Right atrium auricular region (tissue), 2 donors: Measurements from ENCODE around the gene LRP6. TPM values are rescaled to one million over a fixed set of nuclear protein-coding genes. Genes with fewer than 3 reads are reported as not detected.
"Not testable (repeated sequence)": the region's sequence is repeated elsewhere in the genome, so short reads cannot be mapped to it uniquely, and the experiment has no call there.

ENCODE experiments used
- DNase-seq: peaks from one replicate; pipeline ENCODE4 v3.0.0-alpha.2; 2019; ENCODE audit warnings: low spot score
- H3K27ac ChIP-seq, 2 donors: fragments of 200-600 bp; sonication (generic); 1 replicate in 1 of 2; 2 replicates in 1 of 2; pipeline ENCODE4 v1.5.1; 2016 to 2019
- H3K27me3 ChIP-seq, 2 donors: fragments of 200-600 bp; sonication (generic); one replicate each; pipeline versions ENCODE4 v1.5.1 to v1.6.0; 2017 to 2019
- H3K36me3 ChIP-seq: fragments of 200-600 bp; sonication (generic); one replicate; pipeline ENCODE4 v1.5.1; 2016
- H3K4me1 ChIP-seq, 2 donors: fragments of 200-600 bp; sonication (generic); one replicate each; pipeline versions ENCODE4 v1.5.1 to v1.6.0; 2017 to 2019
- H3K4me3 ChIP-seq, 2 donors: fragments of 200-600 bp; sonication (generic); 1 replicate in 1 of 2; 2 replicates in 1 of 2; pipeline ENCODE4 v1.5.1; 2017 to 2019; ENCODE audit warnings: mild to moderate bottlenecking in 1 of 2, moderate library complexity in 1 of 2
- H3K9me3 ChIP-seq, 2 donors: fragments of 200-600 bp; sonication (generic); one replicate each; pipeline ENCODE4 v1.5.1; 2019
- CTCF ChIP-seq, 2 donors: fragments of 200-600 bp; sonication (generic); IDR thresholded peaks; one replicate each; pipeline ENCODE4 v1.5.1; 2019; ENCODE audit warnings: antibody characterized with exemption in 2 of 2
- total RNA-seq, 2 donors: library from RNA; depleted of rRNA; stranded (reverse); fragments of >200 nt; gene quantifications; one replicate each; pipeline ENCODE4 v1.1.0, GENCODE V29; 2016

LRP6 gene
- total RNA-seq, 2 donors from 2014 or later, result 16.5 to 21.3 TPM

- Histone ChIP-seq H3K27me3 (no peaks in the 10 kb centered on the region), H3K27ac (no peak overlapping the region), H3K9me3 (no peaks in the 10 kb centered on the region), H3K4me3 (no peak overlapping the region), H3K4me1 (peaks cover 0 to 31% of the 10 kb centered on the region in 2 donors), H3K36me3 (no peaks in the 10 kb centered on the region)
- TF ChIP-seq CTCF (IDR thresholded peaks at IDR 0.05), result no peak
- no peak for DNase-seq
Observed at GRCh38 chr12:12263909-12264308, 2.9 kb downstream of the LRP6 start.

DNA sequence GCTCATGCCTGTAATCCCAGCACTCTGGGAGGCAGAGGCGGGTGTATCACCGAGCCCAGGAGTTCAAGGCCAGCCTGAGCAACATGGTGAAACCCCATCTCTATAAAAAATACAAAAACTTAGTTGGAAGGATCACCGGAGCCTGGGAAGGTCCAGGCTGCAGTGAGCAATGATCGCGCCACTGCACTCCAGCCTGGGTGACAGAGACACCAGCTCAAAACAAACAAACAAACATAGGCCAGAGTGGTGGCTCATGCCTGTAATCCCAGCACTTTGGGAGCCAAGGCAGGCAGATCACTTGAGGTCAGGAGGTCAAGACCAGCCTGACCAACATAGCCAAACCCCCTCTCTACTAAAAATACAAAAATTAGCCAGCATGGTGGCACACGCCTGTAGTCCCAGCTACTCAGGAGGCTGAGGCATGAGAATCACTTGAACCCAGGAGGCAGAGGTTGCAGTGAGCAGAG, 10.5 kb downstream of the LRP6 start:
- H3K4me3 ChIP-seq, H3K36me3 ChIP-seq, H3K9me3 ChIP-seq, H3K27me3 ChIP-seq, H3K4me1 ChIP-seq, DNase-seq, H3K27ac ChIP-seq: not testable (repeated sequence)

DNA sequence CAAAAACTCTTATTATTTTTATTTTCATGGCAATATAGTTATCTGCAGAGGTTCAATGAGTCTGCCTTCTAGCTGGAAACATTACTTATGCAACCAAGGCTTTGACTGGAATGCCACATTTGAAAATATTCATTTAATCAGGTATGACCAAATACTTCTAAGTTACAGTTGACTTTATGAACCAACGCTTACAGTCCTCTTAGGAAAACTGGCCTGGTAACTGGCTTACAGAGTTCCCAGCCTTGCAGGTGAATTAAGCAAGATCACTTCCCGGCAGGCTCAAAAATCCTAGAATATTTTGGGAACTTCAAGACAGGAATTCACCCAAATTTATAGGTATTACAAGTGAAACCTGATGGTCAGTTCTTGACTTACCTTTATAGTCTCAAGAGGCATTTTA, 12.3 kb downstream of the LRP6 start:
- no peak for DNase-seq
- Histone ChIP-seq H3K36me3 (no peaks in the 10 kb centered on the region), H3K9me3 (no peaks in the 10 kb centered on the region), H3K4me3 (no peak overlapping the region), H3K4me1 (no peaks in the 10 kb centered on the region), H3K27me3 (no peaks in the 10 kb centered on the region), H3K27ac (no peak overlapping the region)
- no peak for TF ChIP-seq CTCF (IDR thresholded peaks at IDR 0.05)

GRCh38 chr12:12249216-12250050, 17.4 kb downstream of the LRP6 start:
- H3K9me3 ChIP-seq, result no peaks in the 10 kb centered on the region
- no peak overlapping the region for H3K4me3 ChIP-seq
- H3K4me1 ChIP-seq, result peaks cover 0 to 10% of the 10 kb centered on the region in 2 donors
- H3K27me3 ChIP-seq, result no peaks in the 10 kb centered on the region
- DNase-seq, result no peak
- TF ChIP-seq CTCF (IDR thresholded peaks at IDR 0.05), result no peak
- no peaks in the 10 kb centered on the region for H3K36me3 ChIP-seq
- H3K27ac ChIP-seq, result no peak overlapping the region

GRCh38 chr12:12247584-12247983, 19.3 kb downstream of the LRP6 start:
- DNase-seq, result no peak
- H3K36me3 ChIP-seq, result no peaks in the 10 kb centered on the region
- peaks cover 0 to 10% of the 10 kb centered on the region in 2 donors for H3K4me1 ChIP-seq
- H3K9me3 ChIP-seq, result no peaks in the 10 kb centered on the region
- no peaks in the 10 kb centered on the region for H3K27me3 ChIP-seq
- no peak overlapping the region for H3K4me3 ChIP-seq
- TF ChIP-seq CTCF (IDR thresholded peaks at IDR 0.05), result no peak
- H3K27ac ChIP-seq, result no peak overlapping the region

GRCh38 chr12:12244341-12244740, 22.5 kb downstream of the LRP6 start:
- peaks cover 0 to 17% of the 10 kb centered on the region in 2 donors for H3K4me1 ChIP-seq
- H3K27ac ChIP-seq, result no peak overlapping the region
- DNase-seq, result no peak
- no peak overlapping the region for H3K4me3 ChIP-seq
- H3K36me3 ChIP-seq, result no peaks in the 10 kb centered on the region
- H3K9me3 ChIP-seq, result no peaks in the 10 kb centered on the region
- TF ChIP-seq CTCF (IDR thresholded peaks at IDR 0.05), result no peak
- no peaks in the 10 kb centered on the region for H3K27me3 ChIP-seq
